ENCODE results near the gene FAM135A.

- TF ChIP-seq CTCF (IDR thresholded peaks at IDR 0.05): no peak
- no peak for TF ChIP-seq POLR2A (IDR thresholded peaks at IDR 0.05)
These were observed 24.5 kb upstream of the FAM135A start for GRCh38 chr6:70388814-70389213.
